KOPT-K1 (cell line): Measurements from ENCODE around the gene CCDC32.

Experiments
- H3K27ac ChIP-seq: fragments of 200-600 bp; sonication (generic); 2 replicates; pipeline ENCODE4 v1.5.1; 2016; ENCODE audit warnings: antibody characterized with exemption, mild to moderate bottlenecking, low read depth, low read length; ENCODE audit not compliant: poor library complexity, severe bottlenecking
- H3K36me3 ChIP-seq: fragments of 200-600 bp; sonication (generic); 2 replicates; pipeline ENCODE4 v1.5.1; 2017; ENCODE audit warnings: antibody characterized with exemption, mild to moderate bottlenecking, low read length, moderate library complexity; ENCODE audit not compliant: insufficient read depth
- H3K9me3 ChIP-seq: fragments of 200-600 bp; sonication (generic); 2 replicates; pipeline ENCODE4 v1.5.1; 2017; ENCODE audit warnings: antibody characterized with exemption, low read length, mild to moderate bottlenecking; ENCODE audit not compliant: insufficient read depth, poor library complexity, severe bottlenecking

The CCDC32 gene

GRCh38 chr15:40564591-40565332 lies at the start of gene CCDC32:
Gene CCDC32 (minus strand): TSS chr15:40565042. CDS start chr15:40563015, 2,027 bp downstream.
- Histone ChIP-seq H3K9me3 (no peaks in the 10 kb centered on the region), H3K27ac (peak within 1 kb of the TSS; percentile 73), H3K36me3 (no peaks in the 10 kb centered on the region)

DNA sequence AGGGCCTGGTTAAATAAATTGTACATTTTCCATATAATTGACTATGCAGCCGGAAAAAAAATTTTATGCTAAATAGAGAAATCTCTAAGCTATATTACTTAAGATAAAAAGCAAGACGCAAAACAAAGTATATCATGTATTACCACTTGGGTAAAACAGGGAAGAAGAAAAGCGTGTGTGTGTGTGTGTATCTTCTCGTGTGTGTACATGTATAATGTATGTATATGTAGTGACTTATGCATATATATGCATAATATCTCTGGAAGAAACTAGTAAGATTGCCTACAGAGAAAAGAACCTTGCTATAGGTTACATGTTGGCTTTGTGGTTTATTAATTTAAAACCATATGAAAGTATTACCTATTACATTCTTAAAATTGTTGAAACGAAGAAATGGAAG lies 48.2 kb upstream of the CCDC32 start:
- Histone ChIP-seq H3K36me3 (peaks cover 81% of the 10 kb centered on the region), H3K9me3 (no peaks in the 10 kb centered on the region), H3K27ac (no peak overlapping the region)

GRCh38 chr15:40603935-40604334 lies 39.1 kb upstream of the CCDC32 start:
- Histone ChIP-seq H3K27ac (no peak overlapping the region), H3K9me3 (no peaks in the 10 kb centered on the region), H3K36me3 (peaks cover 62% of the 10 kb centered on the region)

DNA sequence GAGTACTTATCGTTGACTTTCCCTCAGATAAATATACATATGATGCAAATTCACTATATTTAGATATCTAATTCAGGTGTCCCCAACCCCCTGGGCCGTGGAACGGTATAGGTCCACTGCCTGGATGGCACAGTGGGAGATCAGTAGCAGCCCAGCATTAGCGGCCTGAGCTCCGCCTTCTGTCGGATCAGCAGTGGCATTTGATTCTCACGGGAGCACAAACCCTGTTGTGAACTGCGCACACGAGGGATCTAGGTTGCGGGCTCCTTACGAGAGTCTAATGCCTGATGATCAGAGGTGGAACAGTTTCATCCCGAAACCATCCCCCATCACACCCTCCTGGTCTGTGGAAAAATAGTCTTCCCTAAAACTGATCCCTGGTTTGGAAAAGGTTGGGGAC lies 36.1 kb upstream of the CCDC32 start:
- H3K27ac ChIP-seq: no peak overlapping the region
- no peaks in the 10 kb centered on the region for H3K9me3 ChIP-seq
- peaks cover 40% of the 10 kb centered on the region for H3K36me3 ChIP-seq

DNA sequence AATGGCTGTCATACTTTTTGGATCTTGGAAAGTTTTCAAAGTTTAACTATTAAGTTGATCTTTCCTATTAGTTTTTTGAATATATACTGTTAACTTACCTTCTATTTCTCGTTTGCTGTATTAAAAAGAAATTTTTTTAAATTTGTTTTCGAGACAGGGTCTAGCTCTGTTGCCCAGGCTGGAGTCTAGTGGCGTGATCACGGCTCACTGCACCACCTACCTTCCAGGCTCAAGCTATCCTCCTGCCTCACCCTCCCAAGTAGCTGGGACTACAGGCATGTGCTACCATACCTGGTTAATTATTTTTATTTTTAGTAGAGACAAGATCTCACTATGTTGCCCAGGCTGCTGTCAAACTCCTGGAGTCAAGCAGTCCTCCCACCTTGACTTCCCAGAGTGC lies 33.8 kb upstream of the CCDC32 start:
- Histone ChIP-seq H3K36me3 (peaks cover 17% of the 10 kb centered on the region), H3K27ac (no peak overlapping the region), H3K9me3 (no peaks in the 10 kb centered on the region)

DNA sequence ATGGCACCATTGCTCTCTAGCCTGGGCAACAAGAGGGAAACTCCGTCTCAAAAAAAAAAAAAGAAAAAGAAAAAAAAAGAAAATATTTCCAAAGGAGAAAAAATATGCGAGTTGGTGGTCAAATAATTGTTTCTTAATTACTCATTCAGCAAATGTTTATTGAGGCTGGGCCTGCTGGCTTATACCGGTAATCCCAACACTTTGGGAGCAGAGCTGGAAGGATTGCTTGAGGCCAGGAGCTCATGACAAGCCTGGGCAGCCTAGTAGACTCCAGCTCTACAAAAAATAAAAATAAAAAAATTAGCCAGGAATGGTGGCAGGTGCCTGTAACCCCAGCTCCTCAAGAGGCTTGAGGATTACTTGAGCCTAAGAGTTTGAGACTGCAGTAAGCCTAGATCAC lies 33.3 kb upstream of the CCDC32 start:
- no peak overlapping the region for H3K27ac ChIP-seq
- no peaks in the 10 kb centered on the region for H3K9me3 ChIP-seq
- peaks cover 13% of the 10 kb centered on the region for H3K36me3 ChIP-seq

DNA sequence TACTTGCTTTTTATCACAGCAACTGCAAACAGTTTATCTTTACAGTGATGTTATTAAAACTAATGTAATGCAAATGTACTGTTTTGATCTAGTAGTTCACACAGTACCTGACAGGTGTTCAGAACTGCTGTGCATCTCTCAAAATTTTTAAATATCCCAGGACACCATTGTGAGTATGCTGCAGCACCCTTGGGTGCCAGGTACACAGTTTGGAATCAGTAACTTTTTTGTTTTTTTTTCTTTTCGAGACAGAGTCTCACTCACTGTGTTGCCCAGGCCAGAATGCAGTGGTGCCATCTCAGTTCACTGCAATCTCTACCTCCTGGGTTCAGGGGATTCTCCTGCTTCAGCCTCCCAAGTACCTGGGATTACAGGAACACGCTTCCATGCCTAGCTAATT lies 32.2 kb upstream of the CCDC32 start:
- peaks cover 13% of the 10 kb centered on the region for H3K36me3 ChIP-seq
- no peaks in the 10 kb centered on the region for H3K9me3 ChIP-seq
- no peak overlapping the region for H3K27ac ChIP-seq

DNA sequence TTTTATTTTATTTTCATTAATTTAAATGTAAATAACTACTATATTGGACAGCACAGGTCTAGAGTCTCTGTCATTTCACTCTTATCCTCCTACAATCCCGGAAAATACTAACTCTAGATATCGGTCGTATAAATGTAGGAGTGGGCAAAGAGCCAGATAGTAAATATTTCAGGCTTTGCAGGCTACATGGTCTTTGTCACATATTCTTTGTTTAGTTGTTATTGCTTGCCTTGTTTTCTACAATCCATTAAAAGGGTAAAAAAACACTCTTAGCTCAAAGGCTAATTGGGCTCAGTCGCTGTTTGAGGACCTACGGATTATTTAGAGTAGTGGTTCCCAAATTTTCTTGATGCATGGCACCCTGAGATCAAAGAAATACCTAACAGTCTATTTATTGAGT lies 30.9 kb upstream of the CCDC32 start:
- Histone ChIP-seq H3K36me3 (peaks cover 13% of the 10 kb centered on the region), H3K9me3 (no peaks in the 10 kb centered on the region), H3K27ac (no peak overlapping the region)

GRCh38 chr15:40595219-40595618 lies 30.4 kb upstream of the CCDC32 start:
- Histone ChIP-seq H3K9me3 (no peaks in the 10 kb centered on the region), H3K27ac (peak overlapping the region; percentile 92), H3K36me3 (peaks cover 13% of the 10 kb centered on the region)

DNA sequence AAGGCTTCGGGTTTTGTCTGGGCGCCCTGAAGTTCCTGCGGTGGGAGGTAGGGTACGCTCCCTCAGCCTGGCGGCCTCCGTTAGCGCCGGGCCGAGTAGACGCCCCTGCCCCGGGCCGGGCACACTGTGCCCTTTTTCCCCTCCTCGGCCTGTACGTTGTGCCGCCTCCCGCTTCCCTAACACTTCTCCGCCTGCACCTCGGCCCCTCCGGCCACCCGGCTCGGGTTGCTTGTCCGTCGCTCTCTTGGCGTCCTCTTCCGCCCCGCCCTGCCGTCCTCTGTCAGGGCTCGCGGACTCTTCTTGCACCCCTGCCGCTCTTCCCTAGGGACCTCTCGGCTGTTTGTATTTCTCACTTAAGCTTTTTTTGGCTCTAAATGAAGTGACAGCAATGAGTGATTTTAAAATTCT lies 29.6 kb upstream of the CCDC32 start:
- Histone ChIP-seq H3K36me3 (peaks cover 11% of the 10 kb centered on the region), H3K27ac (peak overlapping the region; percentile 92)

DNA sequence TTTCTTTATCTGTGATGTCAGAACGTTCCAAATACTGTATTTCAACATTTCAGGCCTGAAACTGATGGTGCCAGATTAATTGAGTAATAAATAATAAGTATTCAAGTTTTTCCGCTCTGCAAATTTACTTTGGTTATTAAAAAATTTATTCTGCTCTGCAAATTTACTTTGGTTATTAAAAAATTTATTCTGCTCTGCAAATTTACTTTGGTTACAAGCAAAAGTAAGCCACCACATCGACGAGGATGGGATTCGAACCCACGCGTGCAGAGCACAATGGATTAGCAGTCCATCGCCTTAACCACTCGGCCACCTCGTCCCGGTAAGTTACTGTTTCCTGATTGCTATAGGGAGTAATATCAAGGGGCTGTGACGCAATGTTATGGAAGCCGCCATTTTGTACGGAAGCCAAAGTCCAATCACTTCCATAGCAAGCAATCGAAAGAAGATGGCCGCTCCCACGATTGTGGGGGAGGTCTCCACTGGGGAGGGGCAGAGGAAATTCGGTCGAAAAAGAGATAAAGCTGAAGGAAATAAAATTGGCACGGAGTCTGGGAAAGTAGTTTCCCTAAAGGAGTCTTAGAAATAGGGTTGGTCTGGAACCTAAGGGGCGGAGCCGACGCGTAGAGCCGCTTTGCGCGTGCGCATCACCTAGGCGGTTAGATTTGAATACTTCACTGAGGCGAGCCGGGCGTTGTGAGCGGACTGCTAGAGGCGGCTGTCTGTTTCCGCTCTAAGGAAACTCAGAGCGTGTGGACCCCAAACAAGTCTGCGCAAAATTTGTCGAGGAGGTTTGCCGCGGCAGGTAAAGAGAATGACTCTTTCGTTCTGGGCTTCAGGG lies 29.0 kb upstream of the CCDC32 start, which contains the start of gene KNL1:
Gene KNL1 (plus strand): TSS at position 662 of the 841 bp plus-strand sequence. CDS start 8,683 bp downstream, outside the sequence.
- Histone ChIP-seq H3K9me3 (no peaks in the 10 kb centered on the region), H3K36me3 (peaks cover 8% of the 10 kb centered on the region), H3K27ac (peak within 1 kb of the TSS; percentile 92)

More for the DNA sequence above, 29.6 kb upstream of the CCDC32 start:
- H3K9me3 ChIP-seq: no peaks in the 10 kb centered on the region

DNA sequence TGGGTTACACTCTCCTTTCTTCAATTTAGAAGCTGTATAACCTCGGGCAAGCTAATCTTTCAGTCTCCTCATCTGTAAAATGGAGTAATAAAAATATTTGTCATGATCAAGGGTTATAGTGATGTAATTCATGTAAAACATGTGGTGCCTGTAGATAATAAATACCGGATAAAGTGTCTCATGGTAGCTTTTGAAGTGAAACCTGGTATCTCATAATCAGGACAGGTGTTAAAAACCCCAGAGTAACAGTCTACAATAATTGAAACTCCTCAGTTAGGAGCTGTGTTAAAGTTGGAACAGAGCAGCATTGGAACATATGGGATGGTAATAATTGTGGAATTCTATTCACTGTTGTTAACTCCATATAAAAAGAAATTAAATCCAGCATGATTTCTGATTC lies 28.3 kb upstream of the CCDC32 start:
- peaks cover 8% of the 10 kb centered on the region; the same call in 1 of the 2 replicates for H3K36me3 ChIP-seq
- no peaks in the 10 kb centered on the region for H3K9me3 ChIP-seq
- H3K27ac ChIP-seq: peak overlapping the region; percentile 92

GRCh38 chr15:40591389-40591788 lies 26.5 kb upstream of the CCDC32 start:
- H3K9me3 ChIP-seq: no peaks in the 10 kb centered on the region
- no peak overlapping the region for H3K27ac ChIP-seq
- H3K36me3 ChIP-seq: no peaks in the 10 kb centered on the region

DNA sequence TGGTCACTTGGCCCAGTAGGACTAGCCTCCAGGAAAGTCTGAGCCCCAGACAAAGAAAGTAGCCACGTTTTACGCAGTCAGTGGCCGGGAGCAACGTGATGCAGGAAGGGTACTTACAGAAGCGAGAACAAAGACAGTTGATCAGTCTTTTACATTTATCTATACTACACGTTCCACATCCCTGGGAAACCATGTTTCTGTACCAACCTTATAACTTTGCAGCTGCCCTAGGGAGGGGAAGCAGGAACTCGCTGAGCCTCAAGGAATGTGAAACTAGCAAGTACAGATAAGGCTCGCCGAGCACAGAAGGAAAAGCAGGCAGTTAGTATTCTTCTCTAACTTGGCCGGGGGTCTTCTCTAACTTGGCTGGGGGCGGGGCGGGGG lies 25.8 kb upstream of the CCDC32 start:
- H3K27ac ChIP-seq: no peak overlapping the region

GRCh38 chr15:40584191-40584590 lies 19.3 kb upstream of the CCDC32 start:
- H3K9me3 ChIP-seq: no peaks in the 10 kb centered on the region
- no peak overlapping the region for H3K27ac ChIP-seq

More for the DNA sequence above, 25.8 kb upstream of the CCDC32 start:
- H3K9me3 ChIP-seq: no peaks in the 10 kb centered on the region
- H3K36me3 ChIP-seq: no peaks in the 10 kb centered on the region

More at GRCh38 chr15:40584191-40584590, 19.3 kb upstream of the CCDC32 start:
- H3K36me3 ChIP-seq: no peaks in the 10 kb centered on the region
